Measurements from ENCODE around the gene TNFSF13B. TPM values are rescaled to one million over a fixed set of nuclear protein-coding genes. Genes with fewer than 3 reads are reported as not detected.

Gene TNFSF13B
- total and polyA plus RNA-seq, 2 of the 8 experiments (the other 6 are each of a cell fraction or from before 2014, with no cell fraction given) = not detected

GRCh38 chr13:108322206-108322824 lies 52.8 kb downstream of the TNFSF13B start:
- Histone ChIP-seq H3K4ac (replicated peaks; ENCODE audit: insufficient read length, low read depth, low read length) (no peak overlapping the region), H2BK5ac (ENCODE audit: low read depth, low read length) (no peak overlapping the region), H3K4me3 (ENCODE audit: extremely low read depth in 1 of 4, insufficient read depth in 2 of 4, low read depth in 3 of 4, low read length in 4 of 4) (no peak overlapping the region), H3K56ac (replicated peaks; ENCODE audit: insufficient read length, low read depth, low read length) (no peak overlapping the region), H2BK120ac (replicated peaks; ENCODE audit: low read depth, low read length) (no peak overlapping the region), H3K18ac (ENCODE audit: extremely low read depth, low read length) (no peak overlapping the region), H2BK20ac (ENCODE audit: low read length) (no peak overlapping the region), H4K20me1 (replicated peaks in 1 of 2; ENCODE audit: control insufficient read depth in 1 of 2, insufficient read depth in 2 of 2, low read length in 2 of 2) (no peaks in the 10 kb centered on the region), H3K79me1 (ENCODE audit: low read depth, low read length) (no peaks in the 10 kb centered on the region), H3K23ac (ENCODE audit: insufficient read length) (no peak overlapping the region), H3K27ac (ENCODE audit: low read depth, low read length) (no peak overlapping the region), H3K36me3 (ENCODE audit: control insufficient read depth in 2 of 4, insufficient read depth in 4 of 4, low read length in 3 of 4) (no peaks in the 10 kb centered on the region), H2AK5ac (ENCODE audit: low read depth, low read length) (no peak overlapping the region), H3K23me2 (ENCODE audit: low read depth, low read length) (no peaks in the 10 kb centered on the region), H3K27me3 (replicated peaks in 1 of 4; ENCODE audit: control insufficient read depth in 3 of 4, extremely low read depth in 1 of 4, insufficient read depth in 3 of 4, low read length in 3 of 4) (no peaks in the 10 kb centered on the region), H3K79me2 (ENCODE audit: control insufficient read depth in 1 of 2, insufficient read depth in 2 of 2, low read length in 2 of 2) (no peaks in the 10 kb centered on the region), H4K5ac (ENCODE audit: insufficient read length, low read depth, low read length) (no peak overlapping the region), H3K9me3 (ENCODE audit: insufficient read depth in 2 of 2, low read depth in 1 of 2, low read length in 1 of 2) (no peaks in the 10 kb centered on the region), H4K8ac (ENCODE audit: extremely low read depth, insufficient read depth, low read length) (no peak overlapping the region), H3K4me2 (ENCODE audit: insufficient read depth in 1 of 2, low read depth in 2 of 2, low read length in 2 of 2) (no peak overlapping the region), H2BK15ac (ENCODE audit: low read length) (no peak overlapping the region), H4K91ac (replicated peaks; ENCODE audit: insufficient read length, low read length) (no peak overlapping the region), H3K14ac (ENCODE audit: insufficient read length) (no peak overlapping the region), H3K9ac (replicated peaks in 1 of 4; ENCODE audit: extremely low read depth in 1 of 4, low read depth in 3 of 4, low read length in 3 of 4) (no peak overlapping the region), H2BK12ac (ENCODE audit: low read depth, low read length) (no peak overlapping the region), H2AFZ (ENCODE audit: low read length) (no peak overlapping the region), H3K4me1 (replicated peaks in 1 of 4; ENCODE audit: control insufficient read depth in 3 of 4, insufficient read depth in 4 of 4, low read length in 3 of 4) (peaks cover 0 to 9% (median 0%) of the 10 kb centered on the region in 4 experiments; a peak in 1 of 7 replicates)
- DNase-seq (ENCODE audit: low read depth in 1 of 2, low spot score in 2 of 2) (no peak), FAIRE-seq (peak; percentile 50)
- peak; percentile 74 to 76 for TF ChIP-seq RAD21 (IDR thresholded peaks at IDR 0.05 in 1 of 2, conservative IDR thresholded peaks at IDR 0.05 in 1 of 2; ENCODE audit: low read depth in 2 of 2, low read length in 2 of 2)
- no peak for TF ChIP-seq ATF3 (IDR thresholded peaks at IDR 0.05; ENCODE audit: insufficient read depth, low read depth, low read length)
- no peak for TF ChIP-seq BCL11A (IDR thresholded peaks at IDR 0.05; ENCODE audit: low read depth in 2 of 2, low read length in 2 of 2)
- no peak for TF ChIP-seq SP4 (IDR thresholded peaks at IDR 0.05; ENCODE audit: low read length)
- TF ChIP-seq CTCF (IDR thresholded peaks at IDR 0.05; ENCODE audit: control extremely low read depth in 1 of 3, insufficient read depth in 1 of 3, low read depth in 1 of 3, low read length in 3 of 3) = peak in 2 of 3 experiments; percentile 42 to 65; a peak in 2 of 4 replicates
- no peak for TF ChIP-seq NRF1 (IDR thresholded peaks at IDR 0.05; ENCODE audit: low read depth, low read length)
- WGBS, 2 experiments (ENCODE audit: extremely low coverage in 1 of 2, insufficient coverage in 1 of 2, insufficient read length in 1 of 2, insufficient replicate concordance in 2 of 2, low coverage in 1 of 2, low lambda C conversion rate in 2 of 2, missing lambda C conversion rate in 1 of 2) = 45% methylated on average over 2 of the region's 2 CpGs; no CpG with 5 or more reads in 1 of the 2 experiments
- POLR2A ChIA-PET (ENCODE audit: partially characterized antibody) = no interaction called here
- CTCF ChIA-PET (ENCODE audit: partially characterized antibody) = interaction anchor here (0.6 to 3.2 kb wide), 14 partner anchors 13 to 575 kb away, joined by 3 to 23 read pairs (median 3); no protein-coding TSS in a partner anchor

Data from H1 (cell line).